B cell (primary cell): Measurements from ENCODE around the gene LIN52. TPM values are rescaled to one million over a fixed set of nuclear protein-coding genes. Genes with fewer than 3 reads are reported as not detected.

ENCODE experiments used
- ATAC-seq: fragments of 200-7000 bp; cut with Tn5 transposase; one replicate; pipeline ENCODE4 v1.10.0; 2021; ENCODE audit warnings: low read depth, mild to moderate bottlenecking, moderate number of reproducible peaks, moderate library complexity
- CTCF ChIA-PET: fragments of 350-600 bp; sonication (Branson Sonifier 250); formaldehyde crosslinking; loops from one replicate; lab custom pipeline; 2021; ENCODE audit warnings: antibody characterized with exemption, inconsistent platforms; lab: Charles Lee
- POLR2A ChIA-PET: fragments of 350-600 bp; sonication (Branson Sonifier 250); formaldehyde crosslinking; loops from one replicate; lab custom pipeline; 2021; ENCODE audit warnings: antibody characterized with exemption; lab: Charles Lee
- DNase-seq: peaks from one replicate; pipeline ENCODE4 v3.0.0; 2013
- H2AFZ ChIP-seq: 2 replicates; pipeline ENCODE4 v1.6.1; 2012; ENCODE audit warnings: mild to moderate bottlenecking, low read depth, low read length; ENCODE audit not compliant: insufficient read depth, poor library complexity, severe bottlenecking
- H3K27ac ChIP-seq, 2 donors: 1 replicate in 1 of 2; 2 replicates in 1 of 2; pipeline ENCODE4 v1.5.1; 2012 to 2013; ENCODE audit warnings: low read length in 2 of 2, mild to moderate bottlenecking in 2 of 2, moderate library complexity in 1 of 2
- H3K27me3 ChIP-seq, 4 experiments: fragments of 200-600 bp in 1 of 4; sonication (generic) in 1 of 4; replicated peaks in 1 of 4; 1 replicate in 2 of 4; 2 replicates in 2 of 4; pipeline versions ENCODE4 v1.6.1 to v1.7.0; 2013 to 2016; ENCODE audit warnings: low read length in 3 of 4, mild to moderate bottlenecking in 2 of 4, mixed read lengths in 1 of 4, moderate library complexity in 1 of 4; ENCODE audit not compliant: insufficient read depth in 4 of 4, control insufficient read depth in 3 of 4; ENCODE audit errors: control extremely low read depth in 1 of 4
- H3K36me3 ChIP-seq, 2 experiments: replicated peaks in 1 of 2; 1 replicate in 1 of 2; 2 replicates in 1 of 2; pipeline versions ENCODE4 v1.6.1 to v1.7.1; 2013; ENCODE audit warnings: low read length in 1 of 2; ENCODE audit not compliant: insufficient read depth in 2 of 2, control insufficient read depth in 1 of 2; ENCODE audit errors: control extremely low read depth in 1 of 2, extremely low read depth in 1 of 2
- H3K4me1 ChIP-seq, 2 donors: fragments of 200-600 bp in 1 of 2; sonication (generic) in 1 of 2; 1 replicate in 1 of 2; 2 replicates in 1 of 2; pipeline versions ENCODE4 v1.5.1 to v1.6.1; 2013 to 2017; ENCODE audit warnings: low read length in 2 of 2; ENCODE audit not compliant: control insufficient read depth in 2 of 2, insufficient read depth in 2 of 2
- H3K4me2 ChIP-seq: replicated peaks from 2 replicates; pipeline ENCODE3; 2012; ENCODE audit warnings: mild to moderate bottlenecking, low read depth, low read length; ENCODE audit not compliant: poor library complexity, severe bottlenecking
- H3K4me3 ChIP-seq, 5 experiments: fragments of 200-600 bp in 1 of 5; sonication (generic) in 1 of 5; 1 replicate in 3 of 5; 2 replicates in 2 of 5; pipeline versions ENCODE4 v1.5.1 to v1.7.0; 2011 to 2016; ENCODE audit warnings: low read length in 4 of 5, mild to moderate bottlenecking in 4 of 5, low read depth in 2 of 5, control low read depth in 1 of 5, moderate library complexity in 1 of 5; ENCODE audit not compliant: insufficient read depth in 1 of 5; ENCODE audit errors: control extremely low read depth in 1 of 5, extremely low read depth in 1 of 5
- H3K79me2 ChIP-seq: fragments of 200-600 bp; sonication (generic); one replicate; pipeline ENCODE4 v1.6.0; 2016; ENCODE audit warnings: low read length; ENCODE audit not compliant: control insufficient read depth, insufficient read depth
- H3K9ac ChIP-seq: fragments of 200-600 bp; sonication (generic); 2 replicates; pipeline ENCODE4 v1.6.1; 2017; ENCODE audit warnings: mild to moderate bottlenecking, low read length, moderate library complexity
- H3K9me3 ChIP-seq, 3 donors: one replicate each; pipeline versions ENCODE4 v1.6.1 to v1.7.1; 2013; ENCODE audit warnings: low read length in 2 of 3; ENCODE audit not compliant: control insufficient read depth in 2 of 3, insufficient read depth in 1 of 3; ENCODE audit errors: control extremely low read depth in 1 of 3
- H4K20me1 ChIP-seq: 2 replicates; pipeline ENCODE4 v1.6.0; 2012; ENCODE audit warnings: mild to moderate bottlenecking, low read length; ENCODE audit not compliant: insufficient read depth, control insufficient read depth, poor library complexity, severe bottlenecking
- H3K27ac Mint-ChIP-seq: one replicate; pipeline ENCODE4 v1.8.0; 2021; ENCODE audit warnings: mixed read lengths
- H3K27me3 Mint-ChIP-seq: one replicate; pipeline ENCODE4 v1.8.0; 2021; ENCODE audit warnings: mixed read lengths
- H3K4me1 Mint-ChIP-seq: one replicate; pipeline ENCODE4 v1.8.0; 2021; ENCODE audit warnings: mixed read lengths
- H3K4me3 Mint-ChIP-seq: one replicate; pipeline ENCODE4 v1.8.0; 2021; ENCODE audit warnings: mixed read lengths
- H3K9me3 Mint-ChIP-seq: one replicate; pipeline ENCODE4 v1.8.0; 2022; ENCODE audit warnings: mixed read lengths; ENCODE audit not compliant: insufficient read depth
- EZH2 ChIP-seq: IDR thresholded peaks from 2 replicates; pipeline ENCODE4 v1.6.1; 2012; ENCODE audit warnings: borderline replicate concordance, low read depth, mild to moderate bottlenecking, moderate library complexity, low read length; ENCODE audit not compliant: insufficient read depth, poor library complexity, severe bottlenecking
- WGBS: methylation state at CpG from one replicate; pipeline ENCODE4 v1.1.5; 2013; ENCODE audit warnings: missing lambda C conversion rate; ENCODE audit not compliant: insufficient coverage; 5-methylcytosine and 5-hydroxymethylcytosine counted together
- intact Hi-C: fragments of 100-400 bp; cut with micrococcal nuclease; formaldehyde crosslinking; loops from one replicate; pipeline ENCODE4 v1.10.0; 2022
- polyA plus RNA-seq: library from polyadenylated mRNA; depleted of rRNA; stranded (reverse); fragments of >200 nt; gene quantifications from 2 replicates; pipeline ENCODE4 v1.2.3, GENCODE V29; 2012
- total RNA-seq, 2 donors: library from RNA; stranded (reverse); fragments of 120-200 nt in 1 of 2; gene quantifications; 1 replicate in 1 of 2; 2 replicates in 1 of 2; pipeline versions ENCODE4 v1.2.3 to v1.2.4, GENCODE V29; 2013 to 2022
- TF ChIP-seq, protein P1 (sequence below): fragments of 200-600 bp; IDR thresholded peaks from one replicate; pipeline ENCODE4 v1.8.0; 2022; ENCODE audit warnings: antibody characterized with exemption, mild to moderate bottlenecking

The LIN52 gene
- total and polyA plus RNA-seq, 2 donors (not counting 1 experiment from before 2014, with no cell fraction given) = 3.9 to 13.1 TPM

DNA sequence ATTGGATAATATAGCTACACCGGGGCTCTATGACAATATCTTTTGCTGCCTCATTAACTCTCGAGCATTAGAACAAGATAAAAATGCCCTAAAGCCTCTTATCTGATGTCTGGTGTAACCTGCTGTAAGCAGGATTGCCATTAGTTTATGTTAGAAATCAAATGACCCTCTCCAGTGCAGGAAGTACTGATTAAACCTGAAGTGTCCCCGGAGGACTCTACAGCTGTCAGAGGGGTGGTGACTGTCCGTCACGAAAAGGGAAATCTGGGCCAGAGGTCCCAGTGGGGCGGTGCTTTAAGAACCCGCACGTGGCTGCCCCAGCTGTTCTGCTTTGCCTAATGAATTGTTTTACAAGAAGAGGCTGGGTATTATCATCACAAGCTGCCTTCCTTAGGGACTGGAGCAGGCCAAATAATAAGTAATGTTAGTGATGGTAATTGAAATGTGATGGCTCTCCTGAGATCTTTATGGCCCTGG lies 55.7 kb downstream of the LIN52 start:
- H3K4me3 ChIP-seq = no peak overlapping the region
- no peaks in the 10 kb centered on the region for H3K9me3 ChIP-seq
- no peak overlapping the region for H3K27ac ChIP-seq
- H3K27me3 Mint-ChIP-seq = no peaks in the 10 kb centered on the region
- peak; percentile 25 for DNase-seq
- no peaks in the 10 kb centered on the region for H3K27me3 ChIP-seq
- intact Hi-C loops = no loop called here
- H4K20me1 ChIP-seq = no peaks in the 10 kb centered on the region
- WGBS = 26% methylated on average over 4 of the region's 8 CpGs
- H3K9me3 Mint-ChIP-seq = no peaks in the 10 kb centered on the region
- H3K4me1 ChIP-seq = peaks cover 7% of the 10 kb centered on the region in 2 donors
- H2AFZ ChIP-seq = no peak overlapping the region
- no peak overlapping the region for H3K27ac Mint-ChIP-seq
- H3K4me1 Mint-ChIP-seq = peaks cover 8% of the 10 kb centered on the region
- ChIA-PET POLR2A (no interaction called here), CTCF (interaction anchor here (0.7 to 1.9 kb wide), 4 partner anchors 8 to 32 kb away, joined by 3 to 6 read pairs (median 4); no protein-coding TSS in a partner anchor)
- ATAC-seq = peak; percentile 81
- H3K9ac ChIP-seq = no peak overlapping the region
- no peaks in the 10 kb centered on the region for H3K79me2 ChIP-seq
- no peak overlapping the region for H3K4me3 Mint-ChIP-seq
- H3K4me2 ChIP-seq = peak overlapping the region; percentile 22
- no peaks in the 10 kb centered on the region for H3K36me3 ChIP-seq
- TF ChIP-seq, protein P1, sequence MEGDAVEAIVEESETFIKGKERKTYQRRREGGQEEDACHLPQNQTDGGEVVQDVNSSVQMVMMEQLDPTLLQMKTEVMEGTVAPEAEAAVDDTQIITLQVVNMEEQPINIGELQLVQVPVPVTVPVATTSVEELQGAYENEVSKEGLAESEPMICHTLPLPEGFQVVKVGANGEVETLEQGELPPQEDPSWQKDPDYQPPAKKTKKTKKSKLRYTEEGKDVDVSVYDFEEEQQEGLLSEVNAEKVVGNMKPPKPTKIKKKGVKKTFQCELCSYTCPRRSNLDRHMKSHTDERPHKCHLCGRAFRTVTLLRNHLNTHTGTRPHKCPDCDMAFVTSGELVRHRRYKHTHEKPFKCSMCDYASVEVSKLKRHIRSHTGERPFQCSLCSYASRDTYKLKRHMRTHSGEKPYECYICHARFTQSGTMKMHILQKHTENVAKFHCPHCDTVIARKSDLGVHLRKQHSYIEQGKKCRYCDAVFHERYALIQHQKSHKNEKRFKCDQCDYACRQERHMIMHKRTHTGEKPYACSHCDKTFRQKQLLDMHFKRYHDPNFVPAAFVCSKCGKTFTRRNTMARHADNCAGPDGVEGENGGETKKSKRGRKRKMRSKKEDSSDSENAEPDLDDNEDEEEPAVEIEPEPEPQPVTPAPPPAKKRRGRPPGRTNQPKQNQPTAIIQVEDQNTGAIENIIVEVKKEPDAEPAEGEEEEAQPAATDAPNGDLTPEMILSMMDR = no peak
- no peak for TF ChIP-seq EZH2

DNA sequence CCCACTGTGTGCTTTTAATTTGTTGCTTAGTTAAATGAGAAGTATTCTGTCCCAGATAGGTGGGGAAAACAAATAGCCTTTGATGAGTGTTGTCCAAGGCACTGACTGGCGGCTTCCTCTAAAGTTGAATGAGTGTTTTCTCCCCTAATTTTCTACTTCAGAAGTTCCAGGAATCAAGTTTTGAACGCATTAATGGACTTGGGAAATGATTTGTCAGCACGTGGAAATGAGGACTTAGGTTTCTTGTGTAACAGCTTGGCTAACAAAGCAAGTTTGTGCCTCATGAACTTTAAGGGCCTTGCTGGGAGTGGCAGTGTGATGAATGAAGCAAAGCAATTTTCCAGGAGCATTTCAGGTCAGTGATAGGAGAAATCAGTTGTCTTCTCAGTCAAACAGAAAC lies 56.9 kb downstream of the LIN52 start:
- no peaks in the 10 kb centered on the region for H3K9me3 ChIP-seq
- H3K27ac ChIP-seq = no peak overlapping the region
- no peaks in the 10 kb centered on the region for H4K20me1 ChIP-seq
- H2AFZ ChIP-seq = no peak overlapping the region
- no peaks in the 10 kb centered on the region for H3K27me3 ChIP-seq
- no peak overlapping the region for H3K9ac ChIP-seq
- intact Hi-C loops = no loop called here
- H3K79me2 ChIP-seq = no peaks in the 10 kb centered on the region
- POLR2A ChIA-PET = no interaction called here
- H3K36me3 ChIP-seq = no peaks in the 10 kb centered on the region
- H3K4me2 ChIP-seq = no peak overlapping the region
- H3K4me1 ChIP-seq = peaks cover 7% of the 10 kb centered on the region in 2 donors
- TF ChIP-seq, protein P1 = no peak
- TF ChIP-seq EZH2 = no peak
- Mint-ChIP-seq H3K27me3 (no peaks in the 10 kb centered on the region), H3K27ac (no peak overlapping the region), H3K4me3 (no peak overlapping the region), H3K4me1 (peaks cover 8% of the 10 kb centered on the region), H3K9me3 (no peaks in the 10 kb centered on the region)
- ATAC-seq = no peak
- 90% methylated on average over 2 of the region's 3 CpGs for WGBS
- DNase-seq = no peak
- CTCF ChIA-PET = interaction anchor here (0.8 kb wide), 1 partner anchor 48 kb away, joined by 3 read pairs; no protein-coding TSS in a partner anchor
- H3K4me3 ChIP-seq = no peak overlapping the region
